Uterus (tissue), 4 donors: Measurements from ENCODE around the gene PPP1R26. TPM values are rescaled to one million over a fixed set of nuclear protein-coding genes. Genes with fewer than 3 reads are reported as not detected.
"Not testable (repeated sequence)": the region's sequence is repeated elsewhere in the genome, so short reads cannot be mapped to it uniquely, and the experiment has no call there.

ENCODE experiments used
- DNase-seq, 2 donors: peaks; one replicate each; pipeline ENCODE4 v3.0.0-alpha.2; 2019 to 2020
- H3K27ac ChIP-seq, 2 donors: fragments of 200-600 bp; sonication (generic); 1 replicate in 1 of 2; 2 replicates in 1 of 2; pipeline ENCODE4 v1.5.1; 2016 to 2018
- H3K27me3 ChIP-seq, 2 donors: fragments of 200-600 bp; sonication (generic); one replicate each; pipeline ENCODE4 v1.5.1; 2018 to 2019; ENCODE audit warnings: control low read depth in 1 of 2
- H3K36me3 ChIP-seq, 2 donors: fragments of 200-600 bp; sonication (generic); one replicate each; pipeline ENCODE4 v1.5.1; 2019; ENCODE audit warnings: control low read depth in 1 of 2
- H3K4me1 ChIP-seq, 2 donors: fragments of 200-600 bp; sonication (generic); one replicate each; pipeline ENCODE4 v1.5.1; 2018 to 2019; ENCODE audit warnings: control low read depth in 1 of 2
- H3K4me3 ChIP-seq, 2 donors: fragments of 200-600 bp; sonication (generic); 1 replicate in 1 of 2; 2 replicates in 1 of 2; pipeline ENCODE4 v1.5.1; 2018 to 2019; ENCODE audit warnings: mild to moderate bottlenecking in 1 of 2
- H3K9me3 ChIP-seq, 2 donors: fragments of 200-600 bp; sonication (generic); one replicate each; pipeline ENCODE4 v1.5.1; 2019; ENCODE audit warnings: control low read depth in 1 of 2
- POLR2A ChIP-seq, 2 donors: fragments of 450-650 bp; IDR thresholded peaks; one replicate each; pipeline ENCODE4 v1.6.1; 2016; ENCODE audit warnings: antibody characterized with exemption in 2 of 2, mild to moderate bottlenecking in 1 of 2, moderate library complexity in 1 of 2
- intact Hi-C: fragments of 100-400 bp; cut with DNase I; formaldehyde crosslinking; loops from one replicate; pipeline ENCODE4 v1.15.1; 2023; ENCODE audit warnings: low total_unique reads
- total RNA-seq, 4 donors: library from RNA; depleted of rRNA in 3 of 4; stranded (reverse); fragments of >200 nt in 3 of 4; gene quantifications; one replicate each; pipeline versions ENCODE4 v1.1.0 to v1.2.4, GENCODE V29; 2014 to 2023
- TF ChIP-seq, protein P1 (sequence below), 4 experiments: fragments of 200-600 bp in 2 of 4; fragments of 450-650 bp in 2 of 4; sonication (generic) in 2 of 4; IDR thresholded peaks; one replicate each; pipeline ENCODE4 v1.5.1; 2016 to 2019; ENCODE audit warnings: antibody characterized with exemption in 4 of 4, mild to moderate bottlenecking in 2 of 4, moderate library complexity in 1 of 4
- donor health status: DM: yes; HTN: yes; CAD: no.

PPP1R26 gene
- total RNA-seq, 4 donors from 2014 or later = 3.6 to 16.4 (median 10.6) TPM

DNA sequence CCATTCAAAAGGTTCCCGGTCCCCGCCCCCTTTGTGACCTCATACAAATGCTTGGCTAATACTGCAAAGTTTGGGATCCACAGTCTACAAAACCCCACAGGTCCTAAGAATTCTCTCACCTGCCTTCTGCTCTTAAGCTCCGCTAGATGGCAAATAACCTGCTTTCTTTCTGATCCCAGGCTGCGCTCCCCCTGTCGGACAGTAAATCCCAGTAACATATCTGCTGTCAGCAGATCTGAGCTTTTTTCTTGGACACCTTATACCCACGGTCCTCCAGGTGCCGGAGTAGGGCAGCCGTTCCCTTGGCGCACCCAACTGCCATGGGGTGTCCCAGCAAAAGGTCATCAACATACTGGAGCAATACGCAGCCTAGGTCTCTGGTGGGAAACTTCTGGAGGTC, 39.0 kb upstream of the PPP1R26 start:
- no peak for DNase-seq
- Histone ChIP-seq H3K9me3 (no peaks in the 10 kb centered on the region), H3K27ac (no peak overlapping the region), H3K36me3 (no peaks in the 10 kb centered on the region), H3K27me3 (no peaks in the 10 kb centered on the region), H3K4me1 (no peaks in the 10 kb centered on the region), H3K4me3 (no peak overlapping the region)
- intact Hi-C loops = no loop called here
- no peak for TF ChIP-seq POLR2A (IDR thresholded peaks at IDR 0.05)
- TF ChIP-seq, protein P1, sequence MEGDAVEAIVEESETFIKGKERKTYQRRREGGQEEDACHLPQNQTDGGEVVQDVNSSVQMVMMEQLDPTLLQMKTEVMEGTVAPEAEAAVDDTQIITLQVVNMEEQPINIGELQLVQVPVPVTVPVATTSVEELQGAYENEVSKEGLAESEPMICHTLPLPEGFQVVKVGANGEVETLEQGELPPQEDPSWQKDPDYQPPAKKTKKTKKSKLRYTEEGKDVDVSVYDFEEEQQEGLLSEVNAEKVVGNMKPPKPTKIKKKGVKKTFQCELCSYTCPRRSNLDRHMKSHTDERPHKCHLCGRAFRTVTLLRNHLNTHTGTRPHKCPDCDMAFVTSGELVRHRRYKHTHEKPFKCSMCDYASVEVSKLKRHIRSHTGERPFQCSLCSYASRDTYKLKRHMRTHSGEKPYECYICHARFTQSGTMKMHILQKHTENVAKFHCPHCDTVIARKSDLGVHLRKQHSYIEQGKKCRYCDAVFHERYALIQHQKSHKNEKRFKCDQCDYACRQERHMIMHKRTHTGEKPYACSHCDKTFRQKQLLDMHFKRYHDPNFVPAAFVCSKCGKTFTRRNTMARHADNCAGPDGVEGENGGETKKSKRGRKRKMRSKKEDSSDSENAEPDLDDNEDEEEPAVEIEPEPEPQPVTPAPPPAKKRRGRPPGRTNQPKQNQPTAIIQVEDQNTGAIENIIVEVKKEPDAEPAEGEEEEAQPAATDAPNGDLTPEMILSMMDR (IDR thresholded peaks at IDR 0.05) = no peak

DNA sequence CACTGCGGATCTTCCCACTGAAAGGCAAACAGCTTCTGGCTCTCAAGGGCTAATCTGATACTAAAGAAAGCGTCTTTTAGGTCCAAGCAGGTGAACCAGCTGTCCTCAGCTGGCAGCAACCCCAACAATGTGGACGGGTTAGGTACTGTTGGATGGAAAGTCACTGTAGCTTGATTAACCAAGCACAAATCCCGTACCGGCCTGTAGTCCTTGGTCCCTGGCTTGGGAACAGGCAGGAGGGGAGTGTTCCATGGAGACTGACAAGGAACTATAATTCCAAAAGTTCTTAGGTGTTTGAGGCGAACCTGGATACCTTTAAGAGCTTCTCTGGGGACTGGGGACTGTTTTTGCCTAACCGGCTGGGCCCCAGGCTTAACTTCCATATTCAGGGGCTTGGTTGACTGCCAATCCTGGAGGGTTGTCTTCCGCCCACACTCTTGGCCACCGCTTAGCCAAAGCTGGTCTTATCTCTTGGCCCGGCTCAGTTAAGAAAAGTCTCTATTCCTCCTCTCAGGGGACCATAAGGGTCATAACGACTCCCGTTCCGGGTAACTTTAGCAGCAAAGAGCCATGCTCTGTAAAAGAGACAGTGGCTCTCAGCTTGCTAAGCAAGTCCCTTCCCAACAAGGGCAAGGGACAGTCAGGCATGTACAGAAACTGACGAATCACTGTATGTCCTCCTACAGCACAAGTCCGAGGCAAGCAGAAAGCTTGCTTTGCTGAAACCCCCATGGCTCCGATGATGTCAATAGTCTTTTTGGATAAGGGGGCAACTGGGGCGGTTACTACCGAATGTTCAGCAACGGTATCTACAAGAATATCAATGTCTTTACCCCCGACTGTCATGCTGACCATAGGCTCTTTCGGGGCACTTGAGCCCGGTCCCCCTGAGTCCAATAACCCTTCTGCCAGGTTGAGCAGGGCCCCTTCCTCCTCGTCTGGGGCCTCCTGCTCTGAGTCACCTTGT, 38.2 kb upstream of the PPP1R26 start:
- peak; percentile 30 to 57 for DNase-seq
- H3K27me3 ChIP-seq, H3K9me3 ChIP-seq, H3K4me1 ChIP-seq, H3K27ac ChIP-seq, H3K4me3 ChIP-seq, H3K36me3 ChIP-seq, intact Hi-C loops: not testable (repeated sequence)

DNA sequence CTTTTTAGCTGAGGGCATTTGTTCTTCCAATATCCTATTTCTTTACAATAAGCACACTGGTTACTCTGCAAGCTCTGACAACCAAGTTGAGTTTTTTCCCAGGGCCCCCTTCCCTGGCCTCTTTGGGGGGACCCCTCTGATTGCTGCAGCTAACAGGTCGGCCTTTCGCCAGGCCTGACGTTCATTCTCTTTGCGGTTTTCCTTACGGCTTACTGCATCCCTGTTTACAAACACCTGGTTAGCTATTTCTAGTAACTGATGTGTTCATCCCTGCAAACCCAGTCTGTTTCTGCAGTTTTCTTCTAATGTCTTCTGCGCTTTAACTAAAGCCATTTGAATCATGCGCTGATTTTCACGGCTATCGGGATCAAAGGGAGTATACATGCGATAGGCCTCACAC, 37.5 kb upstream of the PPP1R26 start:
- Histone ChIP-seq H3K27me3 (no peaks in the 10 kb centered on the region), H3K4me1 (no peaks in the 10 kb centered on the region), H3K27ac (no peak overlapping the region), H3K9me3 (no peaks in the 10 kb centered on the region), H3K4me3 (no peak overlapping the region), H3K36me3 (no peaks in the 10 kb centered on the region)
- DNase-seq = no peak
- TF ChIP-seq, protein P1 (IDR thresholded peaks at IDR 0.05) = no peak
- TF ChIP-seq POLR2A (IDR thresholded peaks at IDR 0.05) = no peak
- intact Hi-C loops = no loop called here

- H3K4me3 ChIP-seq = no peak overlapping the region
- H3K27me3 ChIP-seq = no peaks in the 10 kb centered on the region
- no peaks in the 10 kb centered on the region for H3K9me3 ChIP-seq
- no peak overlapping the region for H3K27ac ChIP-seq
- H3K4me1 ChIP-seq = no peaks in the 10 kb centered on the region
- intact Hi-C loops = no loop called here
- TF ChIP-seq, protein P1 (IDR thresholded peaks at IDR 0.05) = no peak
- TF ChIP-seq POLR2A (IDR thresholded peaks at IDR 0.05) = no peak
- no peak for DNase-seq
- no peaks in the 10 kb centered on the region for H3K36me3 ChIP-seq
Observed at GRCh38 chr9:135443797-135444425, 35.7 kb upstream of the PPP1R26 start.

GRCh38 chr9:135447126-135447525, 32.5 kb upstream of the PPP1R26 start:
- Histone ChIP-seq H3K4me3 (no peak overlapping the region), H3K4me1 (no peaks in the 10 kb centered on the region), H3K9me3 (no peaks in the 10 kb centered on the region), H3K27me3 (no peaks in the 10 kb centered on the region), H3K27ac (no peak overlapping the region), H3K36me3 (no peaks in the 10 kb centered on the region)
- no peak for DNase-seq
- TF ChIP-seq POLR2A (IDR thresholded peaks at IDR 0.05) = no peak
- TF ChIP-seq, protein P1 (IDR thresholded peaks at IDR 0.05) = no peak
- intact Hi-C loops = no loop called here
